ENCODE measurements around the gene SELENOO. TPM values are rescaled to one million over a fixed set of nuclear protein-coding genes. Genes with fewer than 3 reads are reported as not detected.

SELENOO gene
- total RNA-seq, 1 experiment from 2014 or later, result 19.0 TPM

DNA sequence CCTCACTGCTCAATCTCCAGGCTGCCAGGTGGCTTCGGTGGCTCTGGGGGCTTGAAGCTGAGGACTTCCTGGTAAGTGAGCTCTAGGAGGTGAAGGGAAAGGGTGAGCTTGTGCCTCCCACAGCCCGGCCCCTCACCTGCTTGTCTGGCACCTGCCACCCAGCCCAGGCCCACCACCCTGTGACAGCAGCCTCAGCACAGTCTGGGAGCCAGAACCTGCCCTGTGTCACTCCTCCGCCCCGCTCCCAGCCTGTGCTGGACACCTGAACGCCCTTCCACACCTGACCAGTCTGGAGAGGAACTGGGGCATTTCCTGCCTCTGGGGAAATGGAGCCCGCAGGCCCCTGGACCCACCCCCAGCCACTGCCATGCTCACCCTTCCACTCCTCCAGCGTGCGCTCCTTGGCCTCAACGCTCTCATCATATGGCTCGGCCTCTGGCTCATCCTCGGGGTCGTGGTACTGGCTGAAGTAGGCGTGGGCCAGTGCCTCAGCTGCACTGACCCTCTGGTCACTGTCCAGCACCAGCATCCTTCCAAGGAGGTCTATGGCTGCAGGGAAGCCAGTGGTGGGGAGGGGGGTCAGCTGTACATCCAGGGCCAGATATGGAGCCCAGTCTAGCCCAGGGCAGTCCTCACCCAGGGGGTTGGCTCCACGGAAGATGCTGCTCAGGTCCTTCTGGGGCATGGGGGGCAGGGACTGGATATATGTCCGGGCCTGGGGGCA lies 64.3 kb downstream of the SELENOO start:
- H3K56ac ChIP-seq (ENCODE audit: insufficient read length, low read depth, low read length), result no peak overlapping the region
- H3K9me3 ChIP-seq (ENCODE audit: control insufficient read depth, low read depth, low read length), result no peaks in the 10 kb centered on the region
- no peak overlapping the region for H3K23ac ChIP-seq (ENCODE audit: insufficient read length, low read depth, low read length)
- H3K4me1 Mint-ChIP-seq, result peaks cover 8 to 14% of the 10 kb centered on the region in 2 experiments
- H2BK120ac ChIP-seq (ENCODE audit: low read depth, low read length, poor library complexity, severe bottlenecking), result no peak overlapping the region
- H4K20me1 ChIP-seq (ENCODE audit: control insufficient read depth, insufficient read depth, insufficient read length), result no peaks in the 10 kb centered on the region
- no peak overlapping the region for H3K9ac ChIP-seq (ENCODE audit: extremely low read depth, insufficient read length, low read length)
- H2AFZ ChIP-seq (ENCODE audit: low read length), result no peak overlapping the region
- no peak overlapping the region for H3K14ac ChIP-seq (ENCODE audit: insufficient read depth, low read length)
- H2BK20ac ChIP-seq (ENCODE audit: low read depth, low read length, poor library complexity, severe bottlenecking), result no peak overlapping the region
- no peak overlapping the region for H2AK5ac ChIP-seq (ENCODE audit: insufficient read length, low read length)
- no peak overlapping the region for H3K4ac ChIP-seq (ENCODE audit: low read depth, low read length)
- H2BK5ac ChIP-seq (ENCODE audit: insufficient read length, low read length), result no peak overlapping the region
- H3K27ac ChIP-seq (ENCODE audit: insufficient read length, low read depth, low read length), result no peak overlapping the region
- peaks cover 15% of the 10 kb centered on the region; the same call in 1 of the 2 replicates for H3K27me3 ChIP-seq (ENCODE audit: insufficient read depth, low read length)
- H3K23me2 ChIP-seq (ENCODE audit: insufficient read length, low read depth, low read length, poor library complexity, severe bottlenecking), result peaks cover 8% of the 10 kb centered on the region
- no peak overlapping the region; a peak in 1 of 7 replicates for H3K27ac Mint-ChIP-seq
- H2BK12ac ChIP-seq (ENCODE audit: insufficient read length, low read depth, low read length), result no peak overlapping the region
- H4K5ac ChIP-seq (ENCODE audit: insufficient read length, low read depth, low read length), result no peak overlapping the region
- H3K79me1 ChIP-seq (ENCODE audit: insufficient read depth, low read depth, low read length, poor library complexity, severe bottlenecking), result no peaks in the 10 kb centered on the region
- DNase-seq, result no peak
- H3K79me2 ChIP-seq (ENCODE audit: insufficient read depth, low read length), result no peaks in the 10 kb centered on the region
- TF ChIP-seq, protein P1, sequence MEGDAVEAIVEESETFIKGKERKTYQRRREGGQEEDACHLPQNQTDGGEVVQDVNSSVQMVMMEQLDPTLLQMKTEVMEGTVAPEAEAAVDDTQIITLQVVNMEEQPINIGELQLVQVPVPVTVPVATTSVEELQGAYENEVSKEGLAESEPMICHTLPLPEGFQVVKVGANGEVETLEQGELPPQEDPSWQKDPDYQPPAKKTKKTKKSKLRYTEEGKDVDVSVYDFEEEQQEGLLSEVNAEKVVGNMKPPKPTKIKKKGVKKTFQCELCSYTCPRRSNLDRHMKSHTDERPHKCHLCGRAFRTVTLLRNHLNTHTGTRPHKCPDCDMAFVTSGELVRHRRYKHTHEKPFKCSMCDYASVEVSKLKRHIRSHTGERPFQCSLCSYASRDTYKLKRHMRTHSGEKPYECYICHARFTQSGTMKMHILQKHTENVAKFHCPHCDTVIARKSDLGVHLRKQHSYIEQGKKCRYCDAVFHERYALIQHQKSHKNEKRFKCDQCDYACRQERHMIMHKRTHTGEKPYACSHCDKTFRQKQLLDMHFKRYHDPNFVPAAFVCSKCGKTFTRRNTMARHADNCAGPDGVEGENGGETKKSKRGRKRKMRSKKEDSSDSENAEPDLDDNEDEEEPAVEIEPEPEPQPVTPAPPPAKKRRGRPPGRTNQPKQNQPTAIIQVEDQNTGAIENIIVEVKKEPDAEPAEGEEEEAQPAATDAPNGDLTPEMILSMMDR (conservative IDR thresholded peaks at IDR 0.05), result no peak
- H4K91ac ChIP-seq (ENCODE audit: insufficient read length, low read depth, low read length), result no peak overlapping the region
- H3K9me3 Mint-ChIP-seq, result peaks cover 2 to 3% of the 10 kb centered on the region in 2 experiments; a peak in 2 of 5 replicates
- WGBS (ENCODE audit: extremely low coverage, insufficient read length, low lambda C conversion rate), result no CpG with 5 or more reads among the region's 15 CpGs
- no peak overlapping the region for H2BK15ac ChIP-seq (ENCODE audit: low read depth, low read length)
- H3T11ph ChIP-seq (ENCODE audit: low read length), result no peak overlapping the region
- no peak overlapping the region for H4K8ac ChIP-seq (replicated peaks; ENCODE audit: insufficient read length, low read depth, low read length)
- no peaks in the 10 kb centered on the region for H3K36me3 Mint-ChIP-seq (ENCODE audit: insufficient read depth in 1 of 3, low read depth in 3 of 3)
- no peak overlapping the region for H3K18ac ChIP-seq (ENCODE audit: insufficient read length, low read depth, low read length)
- H3K4me1 ChIP-seq (ENCODE audit: insufficient read depth, low read length), result no peaks in the 10 kb centered on the region
- H3K4me2 ChIP-seq (ENCODE audit: insufficient read depth, insufficient read length, low read length), result no peak overlapping the region
- H3K27me3 Mint-ChIP-seq (ENCODE audit: low read depth), result peaks cover 80% of the 10 kb centered on the region
- no peak overlapping the region for H3K4me3 Mint-ChIP-seq

Data from H9 (cell line).